Smooth muscle cell of the brain vasculature (primary cell): ENCODE results near the gene WAC.
A peak's percentile ranks its signal among the peaks of the same experiment; 100 is the strongest.
"Not testable (repeated sequence)": the region's sequence is repeated elsewhere in the genome, so short reads cannot be mapped to it uniquely, and the experiment has no call there.

Experiments used
- DNase-seq: peaks from one replicate; pipeline ENCODE4 v3.0.0-alpha.2; 2012; ENCODE audit warnings: low read depth, low spot score

Gene WAC

DNA sequence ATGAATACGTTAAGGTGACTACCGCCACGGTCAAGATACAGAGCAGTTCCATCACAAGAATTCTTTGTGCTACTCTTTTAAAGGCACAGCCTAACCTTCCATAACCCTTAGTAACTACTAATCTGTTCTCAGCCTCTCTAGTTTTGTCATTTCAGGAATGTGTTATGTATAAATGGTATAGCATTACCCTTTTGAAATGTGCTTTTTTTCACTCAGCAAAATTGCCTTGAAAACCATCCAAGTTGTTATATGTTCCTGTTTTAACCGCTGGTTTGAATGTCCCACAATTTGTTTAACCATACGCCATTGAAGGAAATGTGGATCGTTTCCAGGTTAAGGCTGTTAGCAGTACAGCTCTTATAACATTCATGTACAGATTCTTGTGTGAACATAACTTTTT lies 32.0 kb downstream of the WAC start:
- DNase-seq: no peak

DNA sequence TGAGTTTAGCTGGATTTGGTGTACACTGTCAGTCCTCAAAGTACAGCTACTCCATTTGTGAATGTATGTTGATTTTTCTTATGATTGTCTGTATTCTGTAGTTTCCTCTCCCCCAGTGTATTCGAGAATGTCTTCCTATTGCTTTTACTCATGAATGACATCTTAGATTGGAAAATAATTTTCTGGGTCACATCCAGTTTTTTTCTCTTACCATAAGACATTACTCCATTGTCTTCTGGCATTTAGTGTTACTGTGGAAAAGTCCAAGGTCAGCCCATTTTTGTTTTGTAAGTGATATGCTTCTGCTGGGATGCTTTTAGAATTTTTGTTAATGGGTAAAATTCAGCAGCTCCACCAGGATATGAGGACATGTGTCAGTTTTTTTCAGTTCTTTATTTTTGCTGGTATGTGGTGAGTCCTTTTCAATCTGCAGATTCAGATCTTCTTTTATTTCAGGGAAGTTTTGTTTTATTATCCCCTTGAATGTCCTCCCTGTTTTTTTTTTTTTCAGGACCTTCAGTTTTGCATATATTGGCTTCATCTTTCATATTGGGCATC lies 33.6 kb downstream of the WAC start:
- DNase-seq: no peak

DNA sequence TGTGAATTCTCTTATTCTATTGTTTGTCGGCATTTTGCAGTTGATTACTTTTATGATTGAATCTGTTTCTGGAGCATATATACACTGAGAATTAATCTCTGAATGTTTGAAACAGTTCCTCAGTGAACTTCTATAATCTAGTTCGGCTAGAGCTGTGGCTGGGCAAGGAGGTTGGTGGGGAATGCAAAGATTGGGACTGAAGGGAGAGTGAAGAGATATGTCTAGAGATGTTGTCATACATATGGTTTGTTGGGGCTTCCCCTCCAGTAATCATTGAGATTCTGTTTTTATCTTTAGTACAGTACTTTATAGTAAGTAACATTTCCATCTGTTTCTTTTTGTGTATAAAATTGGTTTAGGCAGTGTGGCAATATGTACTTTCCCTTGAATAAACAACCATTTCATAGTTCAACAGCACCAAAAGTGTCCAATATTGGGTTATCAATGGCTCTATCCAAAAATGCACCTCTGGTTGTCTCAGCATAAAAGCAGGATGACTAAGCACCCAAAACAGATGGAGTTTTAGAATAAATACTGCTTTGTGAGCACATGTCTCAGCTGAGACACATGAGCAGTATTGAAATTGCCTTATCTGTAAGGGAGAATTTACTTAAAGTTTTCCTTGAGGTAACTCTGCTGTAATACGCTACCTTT lies 36.7 kb downstream of the WAC start:
- DNase-seq: no peak

DNA sequence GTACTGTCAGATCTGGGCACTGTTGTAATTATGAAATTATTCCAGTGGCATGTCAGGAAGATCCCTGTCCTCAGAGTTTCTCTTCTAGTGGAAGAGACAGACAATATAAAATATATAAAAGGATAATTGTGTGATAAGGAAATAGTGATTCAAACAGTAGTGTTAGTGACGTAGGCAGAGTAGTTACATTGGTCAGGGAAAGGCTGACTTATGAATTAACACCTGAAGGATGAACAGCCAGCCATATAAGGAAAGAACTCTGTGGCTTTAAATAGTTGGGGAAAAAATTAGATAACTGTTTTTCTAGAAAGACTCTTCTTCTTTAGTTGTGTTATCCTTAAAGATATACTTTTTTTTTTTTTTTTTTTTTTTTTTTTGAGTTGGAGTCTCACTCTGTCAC lies 37.7 kb downstream of the WAC start:
- DNase-seq: no peak

DNA sequence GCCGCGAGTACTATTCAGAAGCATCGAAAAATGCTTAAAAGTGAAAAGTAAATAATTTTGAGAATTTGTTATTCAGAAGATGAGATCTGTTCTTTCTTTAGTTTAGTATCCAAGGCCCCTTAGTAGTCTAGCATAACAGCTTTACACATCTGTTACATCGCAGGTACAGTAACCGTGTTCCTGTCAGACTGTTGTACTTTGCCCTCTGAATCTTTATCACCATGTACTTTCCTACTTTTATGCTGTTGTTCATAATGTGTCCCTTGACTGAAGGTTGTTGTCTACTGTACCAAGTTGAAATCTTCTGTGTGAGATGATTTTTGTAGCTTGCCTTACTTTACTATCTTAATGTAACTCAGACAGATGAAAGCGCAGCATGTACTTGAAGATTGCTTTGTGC lies 38.3 kb downstream of the WAC start:
- no peak for DNase-seq

DNA sequence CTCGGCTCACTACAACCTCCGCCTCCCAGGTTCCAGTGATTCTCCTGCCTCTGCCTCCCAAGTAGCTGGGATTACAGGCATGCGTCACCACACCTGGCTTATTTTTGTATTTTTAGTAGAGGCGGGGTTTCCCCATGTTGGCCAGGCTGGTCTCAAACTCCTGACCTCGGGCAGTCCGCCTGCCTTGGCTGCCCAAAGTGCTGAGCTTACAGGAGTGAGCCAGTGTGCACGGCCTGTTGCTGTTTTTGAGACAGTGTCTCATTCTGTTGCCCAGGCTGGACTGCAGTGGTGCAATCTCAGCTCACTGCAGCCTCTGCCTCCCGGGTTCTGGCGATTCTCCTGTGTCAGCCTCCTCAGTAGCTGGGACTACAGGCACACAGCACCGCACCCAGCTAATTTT lies 41.3 kb downstream of the WAC start:
- not testable (repeated sequence) for DNase-seq

DNA sequence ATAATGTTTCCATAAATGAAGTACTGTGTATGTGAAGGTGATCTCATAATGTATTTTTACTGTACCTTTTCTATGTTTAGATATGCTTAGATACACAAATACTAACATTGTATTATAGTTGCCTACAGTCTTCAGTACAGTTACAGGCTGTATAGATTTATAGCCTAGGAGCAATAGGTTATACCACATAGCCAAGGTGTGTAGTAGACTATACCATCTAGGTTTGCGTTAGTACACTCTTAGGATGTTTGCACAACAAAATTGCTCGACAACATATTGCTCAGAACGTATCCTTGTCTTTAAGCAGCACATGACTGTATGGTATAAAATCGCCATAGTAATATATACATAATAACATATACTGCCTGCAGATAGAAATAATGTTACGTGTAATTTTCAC lies 42.9 kb downstream of the WAC start:
- DNase-seq: no peak

DNA sequence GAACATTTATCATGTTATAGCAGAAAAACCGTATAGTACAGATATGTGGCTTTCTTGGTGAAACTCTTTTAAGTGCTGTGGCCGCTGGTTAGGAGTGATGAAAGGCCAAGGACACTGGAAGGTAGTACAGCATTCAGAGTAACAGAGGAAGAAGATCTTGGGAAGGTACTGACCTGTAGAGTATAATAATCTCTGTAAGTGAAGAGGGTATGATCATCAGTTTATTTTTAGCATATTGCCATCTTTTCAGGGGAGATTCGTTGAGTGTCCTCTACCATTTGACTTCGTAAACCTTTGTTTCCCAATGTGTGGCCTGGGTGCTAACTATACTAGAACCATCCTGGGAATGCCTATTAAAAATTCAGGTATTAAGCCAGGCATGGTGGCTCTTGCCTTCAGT lies 44.6 kb downstream of the WAC start:
- no peak for DNase-seq

DNA sequence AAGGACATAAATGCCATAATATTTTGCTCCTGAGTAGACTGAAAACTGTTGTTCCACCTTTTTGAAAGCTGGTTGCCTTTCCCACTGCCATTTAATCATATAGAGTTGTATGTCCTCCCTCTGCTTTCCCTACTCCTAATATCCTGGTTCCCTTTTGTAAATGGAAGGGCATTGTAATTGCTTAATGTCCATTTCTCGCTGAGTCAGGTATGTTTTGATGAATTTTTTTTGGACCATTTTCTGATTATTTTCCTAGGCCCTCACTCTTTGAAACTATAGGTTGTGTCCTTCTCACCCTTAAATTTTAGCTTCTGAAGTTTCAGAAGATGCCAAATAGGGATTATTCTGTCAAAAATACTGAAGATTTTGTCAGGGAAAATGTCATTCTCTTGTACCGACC lies 45.5 kb downstream of the WAC start:
- DNase-seq: no peak

DNA sequence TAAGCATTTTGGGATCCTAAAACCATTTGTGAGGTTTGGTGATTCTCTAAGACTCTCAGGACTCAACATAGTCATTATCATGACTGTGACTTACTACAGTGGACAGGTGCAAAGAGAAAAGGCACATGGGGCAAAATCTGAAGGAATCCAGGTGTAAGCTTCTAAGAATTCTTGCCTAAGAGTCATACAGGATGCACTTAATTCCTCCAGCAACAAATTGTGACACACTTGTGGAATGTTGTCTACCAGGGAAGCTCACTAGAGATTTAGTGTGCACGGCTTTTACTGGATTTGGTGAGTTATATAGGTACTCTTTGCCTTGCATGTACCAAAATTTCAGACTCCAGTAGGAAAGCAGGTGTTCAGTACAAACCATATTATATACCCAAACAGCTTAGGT lies 47.9 kb downstream of the WAC start:
- no peak for DNase-seq

DNA sequence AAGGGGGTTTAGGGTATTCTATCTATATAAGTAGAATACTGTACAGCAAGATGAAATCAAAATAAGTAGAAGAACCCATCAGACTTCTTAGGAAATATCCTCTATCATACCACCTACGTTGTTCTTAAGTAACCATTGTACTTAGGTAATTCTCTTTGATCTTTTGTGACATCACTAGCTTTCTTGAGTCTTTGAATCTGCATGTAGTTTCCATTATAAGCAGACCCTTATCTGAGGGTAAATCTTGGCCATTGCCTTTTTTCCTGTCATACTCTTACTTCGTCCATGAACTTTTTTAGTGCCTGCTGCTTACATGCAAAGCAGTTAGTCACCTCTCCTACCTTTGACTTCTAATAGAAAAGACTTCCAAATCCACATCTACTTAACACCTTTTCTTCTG lies 49.0 kb downstream of the WAC start:
- DNase-seq: no peak

DNA sequence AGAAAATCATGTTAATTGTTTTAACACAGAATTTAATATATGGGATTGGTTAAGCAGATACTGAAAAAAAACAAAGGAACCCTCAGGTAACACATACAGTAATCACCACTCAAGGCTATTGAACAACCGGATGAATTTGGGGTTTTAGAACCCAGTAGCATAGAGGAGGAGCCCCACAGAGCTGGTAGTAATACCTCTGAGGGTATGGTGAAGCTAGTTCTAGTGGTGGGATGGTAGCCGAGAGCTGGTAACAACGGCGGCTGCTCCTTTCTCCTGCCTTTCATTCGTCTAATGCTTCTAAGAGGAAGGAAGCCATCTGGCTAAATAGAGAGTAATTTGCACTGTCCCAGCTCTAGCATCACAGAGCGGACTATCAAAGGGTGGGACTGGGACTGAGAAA lies 52.2 kb downstream of the WAC start:
- DNase-seq: no peak

DNA sequence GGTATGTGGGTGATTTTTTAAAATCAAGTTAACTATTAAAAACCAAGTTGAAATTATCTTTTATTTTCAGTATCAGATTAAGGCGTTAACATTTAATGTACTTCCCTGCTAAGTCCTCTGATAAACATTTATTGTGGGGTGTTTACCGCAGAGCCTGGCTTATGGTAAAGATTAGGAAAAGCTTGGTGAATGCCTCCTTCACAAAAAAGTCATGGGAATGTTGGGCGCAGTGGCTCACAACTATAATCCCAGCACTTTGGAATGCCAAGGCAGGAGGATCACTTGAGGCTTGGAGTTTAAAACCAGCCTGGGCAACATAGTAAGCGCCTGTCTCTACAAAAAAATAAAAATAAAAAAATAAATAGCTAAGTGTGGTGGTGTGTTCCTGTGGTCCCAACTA lies 53.3 kb downstream of the WAC start:
- no peak for DNase-seq

DNA sequence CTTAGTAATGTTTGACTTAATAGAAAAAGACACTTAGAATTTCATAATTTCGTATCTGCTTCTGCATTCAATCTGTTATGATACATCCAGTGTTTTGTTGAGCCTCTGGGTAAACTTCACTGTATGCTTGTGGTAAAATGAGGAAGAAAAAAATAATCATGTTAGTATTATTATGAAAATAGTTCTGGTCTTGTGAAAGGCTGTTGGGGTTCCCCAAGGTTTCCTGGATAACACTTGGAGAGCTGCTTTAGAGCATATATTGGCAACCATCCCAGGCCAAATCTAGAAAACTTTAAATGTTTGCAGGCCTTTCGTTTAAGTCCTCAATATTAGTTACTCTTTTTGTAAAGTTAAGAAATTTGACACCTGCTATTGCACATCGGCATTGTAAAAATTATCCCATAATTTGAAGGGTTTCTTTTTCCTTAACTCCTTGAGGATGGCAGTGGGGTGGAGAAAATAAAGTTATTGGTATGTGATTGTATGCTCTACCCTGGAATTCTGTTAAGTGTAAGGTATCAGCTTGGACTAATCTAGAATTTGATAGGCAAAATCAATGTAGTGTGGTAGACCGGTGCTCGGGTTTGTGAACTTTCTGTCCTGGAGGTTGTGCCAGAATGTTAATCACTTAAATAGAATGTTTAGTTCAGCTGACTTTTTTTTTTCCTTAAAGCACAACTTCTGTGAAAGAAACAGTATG lies 54.5 kb downstream of the WAC start:
- DNase-seq: peak; percentile 33

DNA sequence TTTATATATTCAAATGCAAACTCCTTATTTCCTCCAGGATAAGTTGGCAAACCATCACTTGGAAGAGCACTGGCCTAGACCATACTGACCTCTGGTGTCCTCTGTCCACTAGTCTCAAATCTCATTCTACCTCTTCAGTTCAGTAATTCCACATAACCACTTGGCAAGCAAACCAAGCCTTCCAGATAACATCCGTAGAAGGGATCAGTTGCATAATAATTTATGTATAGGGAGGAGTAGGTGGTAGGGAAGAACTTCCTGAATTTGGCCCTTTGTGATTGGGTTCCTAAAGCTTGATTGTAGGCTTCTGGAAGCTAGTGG lies 55.0 kb downstream of the WAC start:
- no peak for DNase-seq

DNA sequence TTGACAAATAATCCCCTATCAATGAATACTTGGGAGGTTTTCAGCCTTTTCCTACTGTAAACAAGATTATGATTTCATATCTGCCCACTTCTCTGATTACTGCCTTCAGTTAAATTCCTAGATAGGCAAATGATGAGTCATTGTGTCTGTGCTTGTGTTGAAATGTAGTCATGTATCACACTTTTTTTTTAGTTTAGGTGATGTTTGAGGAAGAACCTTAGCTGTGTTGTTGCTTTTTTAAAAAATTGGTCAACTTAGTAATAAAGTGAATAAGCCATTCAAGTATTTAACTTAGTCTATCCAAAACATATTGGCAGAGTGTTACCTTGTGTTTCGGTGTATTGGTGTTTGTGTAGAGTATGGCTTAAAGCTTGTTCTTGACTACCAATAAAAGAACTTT lies 60.0 kb downstream of the WAC start:
- DNase-seq: no peak

DNA sequence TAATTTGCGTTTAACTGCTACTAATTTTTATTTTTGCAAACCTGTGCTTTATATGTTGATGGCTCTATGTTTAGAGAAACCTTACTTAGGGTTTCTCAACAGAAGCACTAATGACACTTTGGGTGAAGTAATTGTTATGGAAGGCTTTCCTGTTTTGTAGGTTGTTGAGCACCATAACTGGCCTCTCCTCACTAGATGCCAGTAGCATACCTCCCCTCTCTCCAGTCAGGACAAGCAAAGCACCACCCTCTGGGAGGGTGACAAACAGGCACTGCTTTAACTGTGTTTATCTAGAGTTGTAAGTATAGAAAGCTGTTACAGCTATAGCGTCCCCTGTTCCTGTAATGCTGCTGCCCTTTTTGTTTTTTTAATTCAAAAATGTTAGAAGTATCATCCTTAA lies 60.9 kb downstream of the WAC start:
- DNase-seq: no peak

DNA sequence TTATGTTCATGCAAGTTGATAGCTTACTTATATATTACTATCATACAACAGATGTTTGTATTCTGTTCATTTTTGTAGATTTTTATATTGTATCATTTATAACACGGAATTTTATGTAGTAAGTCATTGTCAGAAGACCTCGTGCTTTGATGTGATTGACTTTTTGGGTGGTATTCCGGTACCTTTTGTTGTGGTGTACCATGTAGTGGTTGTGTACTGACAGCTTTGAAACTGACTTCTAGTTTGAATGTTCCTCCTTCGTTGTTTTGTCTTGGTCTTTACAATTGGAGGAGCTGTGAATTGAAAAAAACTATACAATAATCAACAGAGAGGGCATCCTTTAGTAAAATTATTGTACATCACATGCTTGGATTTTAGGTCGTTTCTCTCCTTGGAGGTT lies 61.5 kb downstream of the WAC start:
- DNase-seq: no peak

DNA sequence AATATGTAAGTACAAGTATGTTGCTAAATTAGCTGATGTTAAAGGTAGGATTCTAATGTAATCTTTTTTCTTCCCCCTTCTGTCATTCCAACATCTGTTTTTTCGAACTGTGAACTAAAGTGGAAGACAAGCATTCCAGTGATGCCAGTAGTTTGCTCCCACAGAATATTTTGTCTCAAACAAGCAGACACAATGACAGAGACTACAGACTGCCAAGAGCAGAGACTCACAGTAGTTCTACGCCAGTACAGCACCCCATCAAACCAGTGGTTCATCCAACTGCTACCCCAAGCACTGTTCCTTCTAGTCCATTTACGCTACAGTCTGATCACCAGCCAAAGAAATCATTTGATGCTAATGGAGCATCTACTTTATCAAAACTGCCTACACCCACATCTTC lies 62.7 kb downstream of the WAC start:
- no peak for DNase-seq

DNA sequence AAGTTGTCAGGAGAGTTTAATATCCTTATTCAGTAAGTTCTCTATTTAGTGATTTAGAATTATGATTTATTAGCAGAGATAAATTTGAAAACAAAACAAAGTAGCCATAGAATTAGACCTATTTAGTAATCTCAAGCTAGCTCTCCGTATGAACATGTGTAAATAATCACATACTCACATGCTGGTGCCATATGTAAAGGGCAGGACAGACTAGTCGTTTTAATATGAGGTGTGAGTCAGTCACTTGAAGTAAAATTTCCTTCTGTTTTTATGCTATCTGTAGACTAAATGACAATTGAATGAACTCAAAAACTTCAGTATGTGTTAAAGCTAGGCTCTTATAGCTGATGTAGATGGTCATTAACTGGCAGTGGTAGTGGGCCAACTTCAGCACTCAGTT lies 67.1 kb downstream of the WAC start:
- DNase-seq: no peak

DNA sequence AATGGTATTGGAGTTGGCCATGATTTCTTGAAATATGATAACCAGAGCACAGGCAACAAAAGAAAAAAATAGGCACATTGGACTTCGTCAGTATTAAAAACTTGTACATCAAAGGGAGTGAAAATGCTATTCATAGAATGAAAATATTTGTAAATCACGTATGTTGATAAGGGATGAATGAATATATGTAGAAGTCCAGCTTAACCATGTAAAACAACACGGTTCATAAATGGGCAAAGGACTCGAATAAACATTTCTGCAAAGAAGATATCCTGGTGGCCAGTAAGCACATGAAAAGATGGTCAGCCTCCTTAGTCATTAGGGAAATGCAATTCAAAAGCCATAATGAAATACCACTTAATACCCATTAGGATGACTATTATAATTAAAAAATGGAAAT lies 68.1 kb downstream of the WAC start:
- no peak for DNase-seq

DNA sequence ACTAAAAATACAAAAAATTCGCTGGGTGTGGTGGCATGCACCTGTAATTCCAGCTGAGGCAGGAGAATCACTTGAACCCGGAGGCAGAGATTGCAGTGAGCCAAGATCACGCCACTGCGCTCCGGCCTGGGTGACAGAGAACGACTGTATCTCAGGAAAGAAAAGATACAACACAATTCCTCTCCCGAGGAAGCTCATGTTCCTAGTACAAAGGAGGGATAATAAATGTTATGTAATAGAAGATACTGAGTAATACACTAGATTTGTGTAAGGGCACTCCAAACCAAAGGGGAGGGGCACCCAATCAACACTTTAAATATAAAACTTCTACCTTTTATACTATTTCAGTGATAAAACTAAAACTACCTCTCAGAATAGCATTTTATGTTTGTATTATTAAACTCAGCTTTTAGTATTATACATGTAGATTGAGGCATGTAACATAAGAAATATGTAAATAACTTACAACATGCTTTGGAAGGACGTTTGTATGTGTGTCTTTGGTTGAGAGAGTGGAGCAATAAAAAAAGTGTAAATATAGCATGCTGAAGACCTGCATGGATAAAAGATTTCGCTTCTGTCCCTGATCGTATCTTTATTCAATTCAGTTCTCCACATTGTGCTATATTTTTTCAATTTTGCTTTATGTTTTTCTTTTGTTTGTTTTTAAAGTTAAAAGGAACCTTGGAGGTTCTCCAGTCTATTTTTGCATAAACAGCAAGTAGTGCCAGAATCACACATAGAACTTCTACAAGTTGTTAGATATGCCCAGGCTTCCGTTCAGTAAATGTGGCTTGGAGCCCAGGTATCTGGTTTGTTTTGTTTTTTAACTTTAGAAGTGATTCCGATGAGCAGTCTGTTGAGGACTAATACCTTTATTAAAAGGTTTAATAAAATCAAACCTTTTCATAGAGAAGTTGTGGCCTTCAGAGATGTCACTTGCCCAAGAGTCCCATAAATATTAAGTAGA lies 71.9 kb downstream of the WAC start:
- DNase-seq: no peak

DNA sequence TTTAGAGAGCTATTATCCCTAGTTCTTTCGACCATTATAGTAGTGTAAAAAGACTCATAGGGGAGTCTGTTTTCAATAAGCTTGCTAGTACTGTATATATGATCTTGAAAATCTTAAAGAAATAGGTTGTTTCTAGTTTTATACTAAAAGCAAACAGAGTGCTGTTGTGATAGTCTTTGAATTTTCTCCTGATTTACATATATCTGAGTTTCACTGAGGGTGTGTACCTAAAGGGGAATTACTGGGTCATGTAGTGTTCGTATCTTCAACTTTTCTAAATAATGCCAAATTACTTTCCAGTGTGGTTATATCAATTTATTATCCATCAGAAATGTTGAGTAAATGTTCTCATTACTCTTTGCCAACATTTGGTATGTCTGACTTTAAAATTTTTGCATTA lies 73.7 kb downstream of the WAC start:
- no peak for DNase-seq
